Limb (tissue), 2 donors: ENCODE data around the gene C22orf31.
A peak's percentile ranks its signal among the peaks of the same experiment; 100 is the strongest.
"Not testable (repeated sequence)": the region's sequence is repeated elsewhere in the genome, so short reads cannot be mapped to it uniquely, and the experiment has no call there.

Experiments
- DNase-seq, 2 donors: peaks; one replicate each; pipeline ENCODE4 v3.0.0-alpha.2; 2016; ENCODE audit errors: extremely low spot score in 2 of 2

Gene C22orf31

DNA sequence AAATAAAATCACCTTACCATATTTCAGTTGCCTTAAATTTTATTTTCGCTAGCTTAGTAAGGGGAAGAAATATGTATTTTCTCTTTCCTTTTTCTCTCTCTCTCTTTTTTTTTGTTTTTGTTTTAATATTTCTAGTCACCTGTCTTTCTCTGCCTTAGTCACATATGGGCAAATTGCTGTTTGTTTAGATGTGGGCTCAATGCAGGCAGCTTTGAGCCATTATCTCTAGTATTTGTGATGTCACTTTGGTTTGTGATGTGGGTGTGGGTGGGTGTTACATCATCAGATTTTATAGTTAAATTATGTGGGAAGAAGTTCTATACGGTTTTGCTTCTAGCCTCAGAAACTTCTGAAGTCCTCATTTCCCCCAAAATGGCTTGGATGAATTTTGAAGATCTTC, at the start of gene C22orf31:
Gene C22orf31 (minus strand): TSS at position 59 of the 400 bp plus-strand sequence. CDS start 39 bp downstream, at position 20.
- DNase-seq = no peak

DNA sequence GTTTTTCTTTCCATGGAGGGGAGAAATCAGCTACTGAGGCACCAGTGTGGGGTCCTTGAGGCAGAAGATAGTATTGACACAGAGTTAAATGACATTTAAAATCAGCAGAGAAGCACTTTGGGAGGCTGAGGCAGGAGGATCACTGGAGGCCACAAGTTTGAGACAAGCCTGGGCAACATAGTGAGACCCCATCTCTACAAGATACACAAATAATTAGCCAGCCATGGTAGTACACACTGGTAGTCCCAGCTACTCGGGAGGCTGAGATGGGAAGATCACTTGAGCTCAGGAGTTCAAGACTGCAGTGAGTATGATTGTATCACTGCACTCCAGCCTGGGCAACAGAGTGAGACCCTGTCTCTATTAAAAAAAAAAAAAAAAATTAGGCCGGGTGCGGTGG, 49.3 kb upstream of the C22orf31 start:
- DNase-seq = no peak

DNA sequence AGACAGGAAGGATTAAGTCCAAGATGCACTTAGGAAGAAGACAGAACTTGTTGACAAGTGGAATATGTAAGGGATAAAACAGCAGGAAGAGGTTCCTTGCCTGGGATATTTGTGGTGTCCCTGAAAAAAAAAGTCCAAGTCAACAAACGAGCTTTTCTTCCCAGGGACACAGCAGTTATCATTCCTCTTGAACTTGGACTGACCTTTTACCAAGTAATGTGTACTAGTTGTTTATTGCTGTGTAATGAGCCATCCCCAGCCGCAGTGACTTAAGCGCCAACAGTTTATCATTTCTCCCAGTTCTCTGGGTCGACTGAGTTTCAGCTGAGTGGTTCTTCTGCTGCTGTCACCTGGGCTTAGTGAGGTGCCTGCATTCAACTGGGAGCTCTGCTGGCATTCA, 48.2 kb upstream of the C22orf31 start:
- no peak for DNase-seq

DNA sequence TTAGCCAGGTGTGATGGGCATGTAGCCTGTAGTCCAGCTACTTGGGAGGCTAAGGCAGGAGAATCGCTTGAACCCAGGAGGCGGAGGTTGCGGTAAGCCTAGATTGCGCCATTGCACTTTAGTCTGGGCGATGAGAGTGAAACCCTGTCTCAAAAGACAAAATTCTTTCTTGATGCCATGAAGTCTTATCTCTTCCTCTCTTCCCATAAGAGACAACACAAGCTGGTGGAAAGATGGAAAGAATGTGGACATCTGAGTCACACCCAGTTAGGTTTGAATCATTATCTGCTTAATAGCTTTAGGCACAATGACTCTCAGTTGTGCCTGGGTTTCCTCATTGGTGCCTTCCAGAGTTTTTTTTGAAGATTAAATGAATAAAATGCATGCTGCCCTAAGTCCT, 46.5 kb upstream of the C22orf31 start:
- no peak for DNase-seq

DNA sequence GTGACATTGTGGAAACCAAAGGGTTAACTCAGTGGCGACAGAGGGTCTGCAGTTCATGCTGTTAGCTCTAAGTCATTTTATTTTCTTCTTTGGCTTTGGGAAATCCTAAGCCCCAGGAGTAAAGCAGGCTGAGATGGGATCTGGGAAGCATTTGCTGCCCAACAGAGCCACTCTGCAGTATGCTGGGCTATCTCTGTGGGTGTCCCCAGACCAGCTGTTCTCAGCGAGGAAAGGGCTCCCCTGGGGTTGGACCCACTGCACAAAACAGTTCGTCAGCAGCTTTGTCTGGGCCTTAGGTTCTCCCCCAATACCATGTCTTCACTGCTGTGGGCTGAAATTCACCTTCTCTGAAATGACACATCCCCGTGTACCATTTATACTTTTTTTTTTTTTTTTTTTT, 45.2 kb upstream of the C22orf31 start:
- no peak for DNase-seq

DNA sequence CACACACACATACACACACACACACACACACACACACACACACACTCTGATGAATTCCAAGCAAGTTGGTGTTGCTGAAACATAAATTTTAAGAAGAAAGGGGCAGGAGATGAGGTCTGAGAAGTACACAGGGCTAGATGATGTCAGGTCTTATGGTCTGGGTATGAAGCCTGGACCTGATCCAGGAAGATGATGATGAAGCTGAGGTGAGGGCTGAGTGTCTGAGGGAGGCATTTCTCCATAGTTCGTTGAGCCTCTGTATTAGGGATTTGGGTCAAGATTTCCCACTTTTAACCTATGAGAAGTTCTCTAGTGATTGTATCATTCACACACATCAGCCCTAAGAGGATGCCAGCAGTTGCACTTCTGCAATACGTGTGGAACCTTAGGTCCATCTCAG, 43.8 kb upstream of the C22orf31 start:
- DNase-seq = no peak

DNA sequence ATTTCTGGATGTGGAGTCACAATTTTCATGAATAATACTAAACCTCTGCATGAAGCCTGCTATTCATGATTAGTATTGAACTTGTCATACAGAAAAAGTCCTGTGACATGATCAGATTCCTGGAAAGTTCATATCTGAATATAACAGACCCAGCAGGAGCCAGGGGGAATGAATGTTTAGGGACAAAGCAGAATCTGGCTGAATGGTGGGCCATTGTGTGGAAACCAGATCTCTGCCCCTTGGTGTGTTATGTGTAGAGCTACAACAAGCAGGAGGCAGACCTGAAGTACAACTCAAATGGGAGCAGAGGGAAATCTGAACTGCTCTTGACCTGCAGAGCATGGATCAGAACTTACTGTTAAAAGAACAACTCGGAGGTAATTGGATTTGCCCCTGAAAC, 41.5 kb upstream of the C22orf31 start:
- DNase-seq = no peak

DNA sequence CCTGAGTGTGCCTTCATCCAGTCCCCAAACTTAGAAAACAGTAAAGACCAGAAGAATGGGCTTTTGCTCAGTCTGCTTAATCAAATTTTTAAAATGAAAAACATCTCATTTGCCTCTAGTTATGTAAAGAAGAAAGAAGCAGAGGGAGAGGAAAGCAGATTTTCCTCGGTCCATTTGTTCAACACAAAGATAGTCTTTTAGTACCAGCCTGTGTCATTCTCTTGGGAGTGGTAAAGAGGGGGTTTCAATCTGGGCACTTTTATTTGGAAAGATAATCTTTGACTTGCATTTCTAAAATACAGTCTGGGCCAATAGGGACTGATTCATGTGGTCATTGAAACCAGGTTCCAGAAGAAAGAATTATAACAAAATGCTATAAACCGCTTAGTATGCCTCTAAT, 40.7 kb upstream of the C22orf31 start:
- DNase-seq = no peak

DNA sequence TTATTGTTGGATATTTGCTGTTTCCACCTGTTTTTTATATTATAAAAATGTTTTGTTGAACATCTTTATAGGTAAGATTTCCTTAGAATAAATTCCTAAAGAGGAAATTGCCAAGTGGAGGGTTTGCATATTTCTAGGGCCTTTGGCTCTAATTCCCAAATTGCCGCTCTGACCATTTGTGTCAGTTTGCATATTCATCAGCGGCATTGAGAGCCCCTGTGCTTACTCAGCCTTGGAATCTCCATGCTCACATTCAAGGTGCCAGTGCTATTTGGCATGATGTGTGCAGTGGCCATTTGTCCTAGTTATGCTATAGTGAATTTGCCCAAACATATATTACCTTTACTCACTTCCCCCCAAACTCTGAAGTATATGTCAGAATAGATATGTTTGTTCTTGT, 36.7 kb upstream of the C22orf31 start:
- no peak for DNase-seq

DNA sequence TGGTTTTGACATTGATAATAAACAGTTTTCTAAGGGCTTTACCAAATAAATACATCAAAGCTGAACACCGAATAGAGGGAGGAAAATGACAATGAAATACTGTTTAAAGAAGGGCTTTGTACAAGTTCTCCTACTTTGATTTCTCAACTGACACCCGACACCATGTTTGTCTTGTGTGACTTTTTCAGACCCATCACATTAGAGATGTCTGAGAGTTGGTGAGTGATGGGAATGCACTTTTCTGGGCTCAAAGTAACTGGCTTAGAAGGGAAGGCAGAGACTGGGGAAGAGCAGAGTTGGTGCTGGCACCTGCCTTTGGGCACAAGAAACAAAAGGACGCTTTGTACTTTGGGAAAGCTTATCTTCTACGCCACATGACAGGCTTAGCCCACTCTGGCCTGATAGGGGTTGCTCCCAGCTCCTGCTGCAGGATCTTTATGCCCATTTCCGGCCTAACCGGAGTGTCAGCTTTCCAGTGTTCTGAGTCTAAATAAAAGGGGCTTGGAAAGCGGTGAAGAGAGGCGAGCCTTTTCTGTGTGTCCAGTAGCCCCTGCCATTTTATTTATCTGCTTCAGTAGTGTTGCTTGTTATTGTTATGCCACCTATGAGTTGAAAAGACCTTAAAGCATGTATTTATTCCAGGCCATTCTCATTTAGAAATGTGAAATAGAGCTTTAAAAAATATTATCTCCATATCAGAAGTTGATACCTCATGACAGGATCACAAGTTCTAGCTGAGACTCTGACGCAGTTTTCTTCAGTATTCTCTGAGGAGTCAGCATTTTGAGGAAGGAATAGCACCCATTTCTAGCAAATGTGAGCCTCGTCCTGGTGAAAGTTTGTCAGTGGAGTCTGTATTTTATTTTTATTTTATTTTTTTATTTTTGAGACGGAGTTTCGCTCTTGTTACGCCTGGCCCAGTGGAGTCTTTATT, 35.4 kb upstream of the C22orf31 start:
- no peak for DNase-seq

DNA sequence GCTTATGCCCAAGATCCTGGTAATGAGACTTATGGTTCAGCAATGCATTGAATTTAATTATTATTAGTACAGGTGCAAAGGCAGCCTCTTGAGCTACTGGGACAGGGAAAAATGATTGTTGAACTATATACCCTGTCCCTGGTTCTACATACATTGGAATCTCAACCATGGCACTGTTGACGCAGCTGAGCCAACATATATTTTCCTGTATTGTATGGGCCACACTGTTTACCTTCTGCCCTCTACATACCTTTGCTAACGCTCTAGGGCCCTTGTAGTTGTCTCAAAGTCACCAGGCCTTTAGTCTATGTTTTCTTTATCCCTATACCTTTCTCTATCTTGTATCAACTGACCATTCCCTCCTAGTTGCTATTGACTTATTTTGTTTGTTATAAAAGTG, 33.8 kb upstream of the C22orf31 start:
- no peak for DNase-seq

DNA sequence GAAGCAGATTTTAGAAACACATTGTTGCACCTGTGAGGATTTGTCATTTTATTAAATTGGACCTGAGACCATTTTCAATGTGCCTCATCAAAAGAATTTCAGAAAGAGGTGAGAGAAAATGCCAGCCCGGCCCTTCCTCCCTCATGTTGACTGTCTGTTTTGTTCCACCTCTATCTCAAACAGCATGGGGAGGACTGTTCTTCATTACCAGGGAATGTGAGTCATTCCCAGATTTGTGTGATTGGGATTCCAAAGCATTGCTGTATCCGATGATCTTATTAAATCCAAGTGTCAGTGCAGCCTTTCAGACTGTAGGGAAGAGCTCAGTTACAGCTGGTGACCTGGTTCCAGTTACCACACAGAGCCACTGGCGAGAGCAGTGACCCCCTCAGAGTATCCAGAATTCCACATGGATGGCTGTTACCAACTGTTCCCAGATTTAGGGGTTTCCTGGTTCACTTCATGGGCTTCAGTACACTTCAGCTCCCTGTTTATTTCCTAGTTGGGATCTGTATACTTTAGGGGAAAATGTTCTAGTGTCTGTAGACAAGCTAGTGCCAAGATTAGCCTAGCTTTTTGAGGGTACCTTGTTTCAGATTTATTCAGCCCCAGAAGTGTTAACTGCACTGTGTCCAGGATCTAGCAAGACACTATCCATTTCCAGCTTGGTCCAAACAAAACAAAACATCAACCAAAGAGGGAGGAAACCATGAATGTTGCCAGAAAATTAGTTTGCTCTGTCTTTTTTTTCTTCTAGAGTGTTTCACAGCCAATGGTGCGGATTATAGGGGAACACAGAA, 32.1 kb upstream of the C22orf31 start:
- peak in 1 of 2 donors; percentile 45 for DNase-seq

DNA sequence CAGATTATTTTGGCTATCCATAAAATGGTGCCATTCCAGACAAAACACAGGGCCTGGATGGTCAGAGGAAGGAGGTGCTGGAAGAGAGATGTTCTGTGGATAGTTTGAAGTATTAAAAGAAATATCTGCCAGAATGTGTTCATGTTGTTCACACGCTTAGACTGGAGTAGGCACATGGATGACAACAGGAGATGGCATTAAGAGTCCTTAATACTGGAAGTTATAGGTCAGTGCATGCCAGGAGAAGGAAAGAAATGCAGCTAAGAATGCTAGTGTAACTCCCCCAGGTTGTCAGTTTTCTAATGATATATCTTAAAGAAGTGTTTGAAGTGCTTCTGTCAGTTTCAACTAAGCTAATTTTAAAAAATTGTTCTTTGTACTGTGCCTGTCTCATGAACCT, 31.4 kb upstream of the C22orf31 start:
- no peak for DNase-seq

DNA sequence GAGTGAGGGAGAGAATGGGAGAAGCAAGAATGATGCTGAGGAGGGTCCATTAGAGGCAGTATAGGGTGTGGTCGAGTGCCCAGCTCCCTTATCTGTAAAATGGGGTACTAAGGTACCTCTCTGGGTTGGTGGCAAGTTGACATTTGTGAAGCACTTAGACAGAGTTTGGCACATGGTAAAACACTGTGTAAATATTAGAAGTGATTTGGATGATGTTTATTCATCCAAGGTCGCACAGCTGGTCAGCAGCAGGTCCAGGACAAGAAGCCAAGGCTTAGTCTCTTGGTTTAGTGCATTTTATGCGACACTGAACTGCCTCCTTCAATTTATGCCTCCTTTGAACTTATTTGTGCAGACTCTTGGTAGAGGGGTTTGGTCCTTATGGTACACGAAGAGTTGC, 30.6 kb upstream of the C22orf31 start:
- DNase-seq = no peak

DNA sequence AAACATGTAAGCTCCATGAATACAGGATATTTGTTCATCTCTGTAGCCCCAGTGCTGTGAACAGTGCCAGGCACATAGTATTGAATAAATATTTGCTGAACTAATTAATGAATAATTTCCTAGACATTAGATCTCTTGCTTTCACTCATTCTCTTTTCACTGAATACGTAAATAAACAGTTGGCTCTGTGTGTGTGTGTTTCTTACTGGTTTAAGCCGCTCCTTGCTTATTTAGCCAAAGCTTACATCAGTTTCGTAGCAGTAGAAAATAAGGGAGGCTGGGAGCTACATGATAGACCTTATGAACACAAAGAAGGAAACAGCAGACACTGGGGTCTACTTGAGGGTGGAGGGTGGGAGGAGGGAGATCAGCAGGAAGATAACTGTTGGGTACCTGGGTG, 28.4 kb upstream of the C22orf31 start:
- DNase-seq = no peak

DNA sequence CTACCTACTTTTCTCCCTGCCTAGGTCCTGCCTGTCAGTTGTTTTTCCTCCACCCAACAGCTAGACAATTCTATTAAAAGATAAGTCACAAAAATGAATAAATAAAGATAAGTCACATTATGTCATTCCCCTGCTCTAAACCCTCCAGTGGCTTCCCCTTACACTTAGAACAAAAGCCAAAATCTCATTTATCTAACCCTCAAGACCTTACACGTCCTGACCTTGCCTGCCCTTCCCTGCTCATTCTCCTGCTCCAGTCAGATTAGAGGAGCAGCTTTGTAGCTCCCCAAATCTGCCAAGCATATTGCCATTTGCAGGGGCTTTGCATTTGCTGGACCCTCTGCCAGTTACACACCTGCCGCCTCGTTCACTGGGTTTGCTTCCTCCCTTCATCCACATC, 27.9 kb upstream of the C22orf31 start:
- no peak for DNase-seq

DNA sequence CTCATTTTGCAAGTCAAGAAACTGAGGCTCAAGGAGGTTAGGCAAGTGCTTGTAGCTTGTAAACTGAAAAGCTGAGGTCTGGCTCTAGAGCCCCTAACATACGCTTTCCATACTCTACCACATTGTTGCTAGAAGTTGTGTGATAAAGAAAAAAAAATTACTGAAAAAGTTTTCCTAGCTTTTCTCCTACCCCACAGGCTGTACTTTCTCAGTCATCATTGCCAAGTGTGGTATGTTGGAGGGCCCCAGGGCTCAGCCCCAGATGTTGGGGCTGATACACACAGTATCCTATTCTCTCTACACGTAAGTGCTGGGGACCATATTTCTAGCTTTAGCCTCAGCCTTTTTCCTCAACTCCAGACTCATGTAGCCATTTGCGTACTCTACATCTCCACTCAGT, 27.2 kb upstream of the C22orf31 start:
- DNase-seq = no peak

DNA sequence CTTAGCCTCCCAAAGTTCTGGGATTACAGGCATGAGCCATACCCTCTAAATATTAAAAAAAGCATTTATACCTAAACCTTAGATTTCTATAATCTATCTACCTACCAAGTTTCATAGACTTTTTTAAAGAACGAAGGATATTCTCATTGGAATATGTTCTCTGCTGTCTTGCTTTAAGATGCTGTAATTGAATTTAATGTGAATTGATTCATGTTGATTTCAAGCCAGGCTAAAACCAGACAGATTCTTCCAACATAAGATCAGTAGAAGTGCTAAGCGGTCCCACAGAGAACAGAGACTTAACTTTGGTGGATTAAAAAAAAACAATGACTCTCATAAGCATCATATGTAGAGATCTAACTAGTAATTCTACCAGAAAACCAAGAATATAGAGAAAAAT, 25.4 kb upstream of the C22orf31 start:
- no peak for DNase-seq

DNA sequence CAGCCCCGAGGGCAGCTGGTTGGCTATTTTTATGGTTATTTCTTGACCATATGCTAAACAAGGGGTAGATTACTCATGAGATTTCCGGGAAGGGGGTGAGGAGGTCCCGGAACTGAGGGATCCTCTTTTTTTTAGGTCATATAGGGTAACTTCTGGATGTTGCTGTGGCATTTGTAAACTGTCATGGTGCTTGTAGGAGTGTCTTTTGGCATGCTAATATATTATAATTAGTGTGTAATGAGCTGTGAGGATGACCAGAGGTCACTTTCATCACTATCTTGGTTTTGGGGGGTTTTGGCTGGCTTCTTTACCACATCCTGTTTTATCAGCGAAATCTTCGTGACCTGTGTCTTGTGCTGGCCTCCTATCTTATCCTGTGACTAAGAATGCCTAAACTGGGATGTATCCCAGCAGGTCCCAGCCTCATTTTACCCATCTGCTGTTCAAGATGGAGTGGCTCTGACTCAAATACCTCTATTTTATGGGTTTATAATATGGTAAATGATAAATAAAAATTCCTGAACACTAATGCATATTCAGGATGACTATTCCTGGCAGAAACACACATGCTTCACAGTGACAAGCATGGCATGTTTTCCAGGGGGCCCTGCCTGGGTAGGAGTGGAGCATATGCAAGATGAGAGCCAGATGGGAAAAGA, 22.4 kb upstream of the C22orf31 start:
- no peak for DNase-seq

DNA sequence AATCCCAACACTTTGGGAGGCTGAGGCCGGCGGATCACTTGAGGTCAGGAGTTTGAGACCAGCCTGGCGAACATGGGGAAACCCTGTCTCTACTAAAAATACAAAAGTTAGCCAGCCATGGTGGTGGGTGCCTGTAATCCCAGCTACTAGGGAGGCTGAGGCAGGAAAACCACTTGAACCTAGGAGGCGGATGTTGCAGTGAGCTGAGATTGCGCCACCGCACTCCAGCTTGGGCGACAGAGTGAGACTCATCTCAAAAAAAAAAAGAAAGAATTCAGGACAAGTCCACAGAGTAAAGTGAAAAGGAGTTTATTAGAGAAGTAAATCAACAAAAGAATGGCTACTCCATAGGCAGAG, 21.9 kb upstream of the C22orf31 start:
- DNase-seq = not testable (repeated sequence)

DNA sequence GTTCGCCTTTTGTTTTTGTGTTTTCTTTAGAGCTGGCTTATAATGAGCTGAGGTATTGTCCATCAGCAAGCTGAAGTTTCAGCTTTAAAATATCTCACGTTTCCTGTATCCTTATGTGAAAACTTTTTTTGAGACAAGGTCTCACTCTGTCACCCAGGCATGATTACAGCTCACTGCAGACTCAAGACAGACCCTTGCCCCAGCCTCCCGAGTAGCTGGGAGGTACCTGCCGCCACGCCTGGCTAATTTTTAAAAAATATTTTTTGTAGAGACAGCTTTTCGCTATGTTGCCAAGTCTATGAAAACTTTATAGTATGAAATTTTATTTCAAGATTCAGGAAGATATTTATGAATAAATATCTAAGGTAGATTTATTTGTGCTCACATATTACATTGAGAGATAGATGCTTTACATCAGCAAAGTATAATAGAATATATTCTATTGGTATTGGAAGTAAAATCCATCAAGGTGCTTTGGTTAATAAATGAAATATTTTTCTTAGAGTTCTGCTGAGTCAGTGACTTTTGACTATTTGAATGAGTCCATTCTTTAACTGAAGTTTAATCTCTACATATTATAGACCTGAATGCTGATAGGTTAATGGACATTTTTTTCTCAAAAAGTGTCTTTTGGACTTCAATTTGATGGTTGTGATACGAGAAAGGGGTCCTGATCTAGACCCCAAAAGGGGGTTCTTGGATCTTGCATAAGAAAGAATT, 21.4 kb upstream of the C22orf31 start:
- no peak for DNase-seq
